Measurements from ENCODE around the gene SNX5.

Gene SNX5

DNA sequence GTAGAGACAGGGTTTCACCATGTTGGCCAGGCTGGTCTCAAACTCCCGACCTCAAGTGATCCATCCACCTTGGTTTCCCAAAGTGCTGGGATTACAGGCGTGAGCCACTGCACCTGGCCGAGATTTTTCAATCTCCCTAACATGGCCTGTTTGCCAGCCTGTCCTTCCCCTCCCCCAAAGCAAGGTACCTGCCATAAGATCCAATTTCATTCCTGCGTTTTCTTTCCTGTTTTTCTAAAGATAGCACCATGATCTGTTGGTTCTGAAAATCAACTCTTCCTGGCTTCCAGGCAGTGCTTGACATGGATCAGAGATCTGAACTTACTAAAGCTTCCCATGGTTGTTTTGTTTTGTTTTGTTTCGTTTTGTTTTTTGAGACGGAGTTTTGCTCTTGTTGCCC, 7.7 kb upstream of the SNX5 start:
- H3K23ac ChIP-seq (ENCODE audit: low read length), result no peak overlapping the region
- WGBS (ENCODE audit: extremely low coverage, insufficient coverage, insufficient read length), result no CpG with 5 or more reads among the region's 6 CpGs
- no peak overlapping the region for H3K4ac ChIP-seq (ENCODE audit: low read depth, low read length)
- no peak overlapping the region for H3K14ac ChIP-seq (ENCODE audit: low read length)
- H3K9me3 ChIP-seq (ENCODE audit: insufficient read depth, low read depth, low read length), result no peaks in the 10 kb centered on the region
- peaks cover 3 to 17% of the 10 kb centered on the region in 2 experiments for H3K36me3 ChIP-seq (ENCODE audit: control insufficient read depth in 1 of 2, insufficient read depth in 2 of 2, low read length in 2 of 2)
- H3K27ac ChIP-seq (ENCODE audit: low read depth, low read length), result no peak overlapping the region
- H3K79me2 ChIP-seq (ENCODE audit: control insufficient read depth, insufficient read depth, low read length, poor library complexity), result peaks cover 3% of the 10 kb centered on the region
- H2AFZ ChIP-seq (ENCODE audit: insufficient read depth, low read length, poor library complexity), result no peak overlapping the region
- no peak overlapping the region for H3K18ac ChIP-seq (ENCODE audit: low read length)
- no peaks in the 10 kb centered on the region for H3K27me3 ChIP-seq (ENCODE audit: insufficient read depth, low read length)
- no peak overlapping the region for H2BK12ac ChIP-seq (ENCODE audit: low read length)
- no peak overlapping the region for H2AK5ac ChIP-seq (ENCODE audit: low read length)
- no peak overlapping the region for H3K4me3 ChIP-seq (ENCODE audit: low read depth, low read length)
- no peak overlapping the region for H2BK5ac ChIP-seq (ENCODE audit: low read depth, low read length, poor library complexity)
- no peak overlapping the region for H2BK120ac ChIP-seq (ENCODE audit: insufficient read depth, low read length, poor library complexity)
- no peak overlapping the region for H4K12ac ChIP-seq (ENCODE audit: low read depth, low read length)
- H4K91ac ChIP-seq (ENCODE audit: low read depth, low read length), result no peak overlapping the region
- no peaks in the 10 kb centered on the region for H3K79me1 ChIP-seq (ENCODE audit: low read length)
- DNase-seq, result no peak
- no peak overlapping the region for H3K4me2 ChIP-seq (ENCODE audit: low read length)
- H4K8ac ChIP-seq (ENCODE audit: low read depth, low read length), result no peak overlapping the region
- H3K9ac ChIP-seq (ENCODE audit: low read length), result no peak overlapping the region
- peaks cover 4 to 6% of the 10 kb centered on the region in 2 experiments for H3K4me1 ChIP-seq (ENCODE audit: control insufficient read depth in 1 of 2, insufficient read depth in 2 of 2, low read length in 2 of 2)

DNA sequence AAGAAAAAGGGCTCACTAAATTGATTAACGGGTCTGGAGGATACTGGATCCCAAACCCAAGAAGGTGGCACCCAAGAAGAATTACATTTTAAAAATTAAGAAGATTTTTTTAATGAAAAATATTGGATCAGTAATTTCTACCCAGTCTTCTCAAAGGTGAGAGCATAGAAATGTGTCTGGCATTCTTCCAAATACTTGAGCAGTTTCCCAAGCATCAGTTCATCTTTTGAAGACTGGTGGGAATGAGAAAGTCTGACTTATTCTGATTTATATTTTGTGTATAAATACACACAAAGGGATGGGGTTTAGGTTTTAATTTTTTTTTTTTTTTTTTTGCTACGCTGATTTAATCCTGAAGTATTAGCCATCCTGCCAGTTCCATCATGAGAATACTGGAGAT, 3.5 kb upstream of the SNX5 start:
- H4K91ac ChIP-seq (ENCODE audit: low read depth, low read length), result no peak overlapping the region
- no peaks in the 10 kb centered on the region for H3K27me3 ChIP-seq (ENCODE audit: insufficient read depth, low read length)
- H2BK120ac ChIP-seq (ENCODE audit: insufficient read depth, low read length, poor library complexity), result no peak overlapping the region
- H3K79me2 ChIP-seq (ENCODE audit: control insufficient read depth, insufficient read depth, low read length, poor library complexity), result peaks cover 21% of the 10 kb centered on the region
- no peak overlapping the region for H3K9ac ChIP-seq (ENCODE audit: low read length)
- no peak overlapping the region for H3K4me3 ChIP-seq (ENCODE audit: low read depth, low read length)
- H3K4me2 ChIP-seq (ENCODE audit: low read length), result peak overlapping the region; percentile 61
- no peaks in the 10 kb centered on the region for H3K9me3 ChIP-seq (ENCODE audit: insufficient read depth, low read depth, low read length)
- no CpG with 5 or more reads among the region's 2 CpGs for WGBS (ENCODE audit: extremely low coverage, insufficient coverage, insufficient read length)
- H2AK5ac ChIP-seq (ENCODE audit: low read length), result no peak overlapping the region
- no peak overlapping the region for H2AFZ ChIP-seq (ENCODE audit: insufficient read depth, low read length, poor library complexity)
- no peak overlapping the region for H3K27ac ChIP-seq (ENCODE audit: low read depth, low read length)
- H3K79me1 ChIP-seq (ENCODE audit: low read length), result peaks cover 21% of the 10 kb centered on the region
- DNase-seq, result peak in 1 of 2 donors; percentile 41
- no peak overlapping the region for H4K12ac ChIP-seq (ENCODE audit: low read depth, low read length)
- no peak overlapping the region for H2BK5ac ChIP-seq (ENCODE audit: low read depth, low read length, poor library complexity)
- H2BK12ac ChIP-seq (ENCODE audit: low read length), result no peak overlapping the region
- H3K4me1 ChIP-seq (ENCODE audit: control insufficient read depth in 1 of 2, insufficient read depth in 2 of 2, low read length in 2 of 2), result peaks cover 6 to 8% of the 10 kb centered on the region in 2 experiments
- no peak overlapping the region for H4K8ac ChIP-seq (ENCODE audit: low read depth, low read length)
- peaks cover 0 to 8% of the 10 kb centered on the region in 2 experiments for H3K36me3 ChIP-seq (ENCODE audit: control insufficient read depth in 1 of 2, insufficient read depth in 2 of 2, low read length in 2 of 2)
- H3K18ac ChIP-seq (ENCODE audit: low read length), result no peak overlapping the region
- H3K23ac ChIP-seq (ENCODE audit: low read length), result no peak overlapping the region
- no peak overlapping the region for H3K14ac ChIP-seq (ENCODE audit: low read length)
- H3K4ac ChIP-seq (ENCODE audit: low read depth, low read length), result no peak overlapping the region

DNA sequence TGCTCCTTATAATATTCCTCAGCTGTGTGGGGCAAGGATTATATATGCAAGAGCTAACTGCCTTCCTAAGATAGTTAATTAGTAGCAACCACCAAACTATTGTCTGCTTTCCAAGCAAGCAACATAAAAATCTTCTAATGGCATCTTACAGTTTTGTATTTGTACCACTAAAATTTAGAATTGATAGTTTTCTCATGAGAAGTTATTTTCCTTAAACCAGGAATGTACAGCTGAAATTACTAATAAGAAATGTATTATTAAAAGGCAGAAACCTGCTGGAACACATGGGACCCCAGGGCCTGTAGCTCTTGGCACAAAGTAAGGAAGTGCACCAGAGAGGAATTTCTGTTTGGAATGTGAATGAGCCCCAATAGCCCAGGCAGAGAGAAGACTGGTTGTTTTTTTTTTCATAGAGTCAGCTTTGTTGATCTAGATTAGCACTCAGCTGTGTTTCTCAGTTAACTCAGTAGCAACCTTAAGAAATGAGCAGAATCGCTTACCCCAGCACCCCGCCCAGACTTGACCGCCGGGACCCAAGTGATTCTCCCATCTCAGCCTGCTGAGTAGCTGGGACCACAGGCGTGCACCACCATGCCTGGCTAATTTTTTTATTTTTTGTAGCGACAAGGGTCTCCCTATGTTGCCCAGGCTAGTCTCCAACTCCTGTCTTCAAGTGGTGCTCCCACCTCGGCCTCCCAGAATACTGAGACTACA, 2.9 kb upstream of the SNX5 start:
- no CpG with 5 or more reads among the region's 7 CpGs for WGBS (ENCODE audit: extremely low coverage, insufficient coverage, insufficient read length)

DNA sequence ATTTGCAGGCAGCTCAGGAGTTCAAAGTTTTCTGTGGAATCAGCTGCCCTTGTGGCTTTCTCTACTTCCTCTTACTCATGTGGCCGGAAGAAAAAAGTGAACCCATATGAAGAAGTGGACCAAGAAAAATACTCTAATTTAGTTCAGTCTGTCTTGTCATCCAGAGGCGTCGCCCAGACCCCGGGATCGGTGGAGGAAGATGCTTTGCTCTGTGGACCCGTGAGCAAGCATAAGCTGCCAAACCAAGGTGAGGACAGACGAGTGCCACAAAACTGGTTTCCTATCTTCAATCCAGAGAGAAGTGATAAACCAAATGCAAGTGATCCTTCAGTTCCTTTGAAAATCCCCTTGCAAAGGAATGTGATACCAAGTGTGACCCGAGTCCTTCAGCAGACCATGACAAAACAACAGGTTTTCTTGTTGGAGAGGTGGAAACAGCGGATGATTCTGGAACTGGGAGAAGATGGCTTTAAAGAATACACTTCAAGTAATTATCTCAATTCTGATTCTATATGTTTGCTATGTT, 1.4 kb upstream of the SNX5 start:
- H2BK5ac ChIP-seq (ENCODE audit: low read depth, low read length, poor library complexity), result peak overlapping the region; percentile 97
- no peak overlapping the region for H2AK5ac ChIP-seq (ENCODE audit: low read length)
- peak overlapping the region; percentile 86 for H3K14ac ChIP-seq (ENCODE audit: low read length)
- H3K18ac ChIP-seq (ENCODE audit: low read length), result peak overlapping the region; percentile 61
- peak overlapping the region; percentile 98 for H3K27ac ChIP-seq (ENCODE audit: low read depth, low read length)
- H2AFZ ChIP-seq (ENCODE audit: insufficient read depth, low read length, poor library complexity), result peak overlapping the region; percentile 43
- H3K4me1 ChIP-seq (ENCODE audit: control insufficient read depth in 1 of 2, insufficient read depth in 2 of 2, low read length in 2 of 2), result peaks cover 10% of the 10 kb centered on the region in 2 experiments
- DNase-seq, result peak in 1 of 2 donors; percentile 52
- WGBS (ENCODE audit: extremely low coverage, insufficient coverage, insufficient read length), result no CpG with 5 or more reads among the region's 9 CpGs
- H2BK12ac ChIP-seq (ENCODE audit: low read length), result no peak overlapping the region
- peak overlapping the region; percentile 82 for H4K8ac ChIP-seq (ENCODE audit: low read depth, low read length)
- H3K27me3 ChIP-seq (ENCODE audit: insufficient read depth, low read length), result no peaks in the 10 kb centered on the region
- H3K79me2 ChIP-seq (ENCODE audit: control insufficient read depth, insufficient read depth, low read length, poor library complexity), result peaks cover 32% of the 10 kb centered on the region
- H3K79me1 ChIP-seq (ENCODE audit: low read length), result peaks cover 26% of the 10 kb centered on the region
- H2BK120ac ChIP-seq (ENCODE audit: insufficient read depth, low read length, poor library complexity), result peak overlapping the region; percentile 58
- H3K36me3 ChIP-seq (ENCODE audit: control insufficient read depth in 1 of 2, insufficient read depth in 2 of 2, low read length in 2 of 2), result no peaks in the 10 kb centered on the region
- H4K12ac ChIP-seq (ENCODE audit: low read depth, low read length), result peak overlapping the region; percentile 81
- peak overlapping the region; percentile 63 for H3K9ac ChIP-seq (ENCODE audit: low read length)
- peak overlapping the region; percentile 35 for H4K91ac ChIP-seq (ENCODE audit: low read depth, low read length)
- H3K4me3 ChIP-seq (ENCODE audit: low read depth, low read length), result peak overlapping the region; percentile 62
- no peaks in the 10 kb centered on the region for H3K9me3 ChIP-seq (ENCODE audit: insufficient read depth, low read depth, low read length)
- H3K4ac ChIP-seq (ENCODE audit: low read depth, low read length), result peak overlapping the region; percentile 33
- H3K4me2 ChIP-seq (ENCODE audit: low read length), result peak overlapping the region; percentile 82
- H3K23ac ChIP-seq (ENCODE audit: low read length), result no peak overlapping the region

More for the DNA sequence above, 2.9 kb upstream of the SNX5 start:
- Histone ChIP-seq H2BK120ac (ENCODE audit: insufficient read depth, low read length, poor library complexity) (peak overlapping the region; percentile 20), H3K27me3 (ENCODE audit: insufficient read depth, low read length) (no peaks in the 10 kb centered on the region), H4K12ac (ENCODE audit: low read depth, low read length) (no peak overlapping the region), H2AK5ac (ENCODE audit: low read length) (no peak overlapping the region), H3K4ac (ENCODE audit: low read depth, low read length) (peak overlapping the region; percentile 53), H3K4me1 (ENCODE audit: control insufficient read depth in 1 of 2, insufficient read depth in 2 of 2, low read length in 2 of 2) (peaks cover 6 to 8% of the 10 kb centered on the region in 2 experiments), H3K4me3 (ENCODE audit: low read depth, low read length) (no peak overlapping the region), H4K8ac (ENCODE audit: low read depth, low read length) (no peak overlapping the region), H4K91ac (ENCODE audit: low read depth, low read length) (no peak overlapping the region), H3K23ac (ENCODE audit: low read length) (no peak overlapping the region), H3K9ac (ENCODE audit: low read length) (no peak overlapping the region), H3K4me2 (ENCODE audit: low read length) (peak overlapping the region; percentile 61), H2AFZ (ENCODE audit: insufficient read depth, low read length, poor library complexity) (no peak overlapping the region), H3K36me3 (ENCODE audit: control insufficient read depth in 1 of 2, insufficient read depth in 2 of 2, low read length in 2 of 2) (peaks cover 0 to 4% of the 10 kb centered on the region in 2 experiments), H3K27ac (ENCODE audit: low read depth, low read length) (peak overlapping the region; percentile 62), H3K14ac (ENCODE audit: low read length) (no peak overlapping the region), H3K79me2 (ENCODE audit: control insufficient read depth, insufficient read depth, low read length, poor library complexity) (peaks cover 21% of the 10 kb centered on the region), H3K18ac (ENCODE audit: low read length) (no peak overlapping the region), H2BK12ac (ENCODE audit: low read length) (no peak overlapping the region), H3K9me3 (ENCODE audit: insufficient read depth, low read depth, low read length) (no peaks in the 10 kb centered on the region), H3K79me1 (ENCODE audit: low read length) (peaks cover 21% of the 10 kb centered on the region), H2BK5ac (ENCODE audit: low read depth, low read length, poor library complexity) (no peak overlapping the region)
- DNase-seq, result no peak

Measured in trophoblast cell (in vitro differentiated cells and primary cell).